ENCODE results near the gene ABCD2.
A peak's percentile ranks its signal among the peaks of the same experiment; 100 is the strongest.

ABCD2 gene

GRCh38 chr12:39588348-39588747 is 31.3 kb downstream of the ABCD2 start:
- POLR2A ChIA-PET (ENCODE audit: low non-redundant PET), result no interaction called here
- DNase-seq (ENCODE audit: low spot score), result no peak
- TF ChIP-seq CTCF (conservative IDR thresholded peaks at IDR 0.05; ENCODE audit: low read depth), result no peak
- CTCF ChIA-PET, result no interaction called here
- H3K27ac ChIP-seq, result no peak overlapping the region

GRCh38 chr12:39587225-39587624 is 32.4 kb downstream of the ABCD2 start:
- DNase-seq (ENCODE audit: low spot score), result peak; percentile 15
- H3K27ac ChIP-seq, result no peak overlapping the region
- peak; percentile 43 for TF ChIP-seq CTCF (conservative IDR thresholded peaks at IDR 0.05; ENCODE audit: low read depth)
- ChIA-PET CTCF (no interaction called here), POLR2A (ENCODE audit: low non-redundant PET) (no interaction called here)

- no peak for TF ChIP-seq CTCF (conservative IDR thresholded peaks at IDR 0.05; ENCODE audit: low read depth)
- POLR2A ChIA-PET (ENCODE audit: low non-redundant PET), result no interaction called here
- H3K27ac ChIP-seq, result no peak overlapping the region
These were observed 32.8 kb downstream of the ABCD2 start for GRCh38 chr12:39586816-39587215.

GRCh38 chr12:39581592-39581991 is 38.0 kb downstream of the ABCD2 start:
- no peak overlapping the region for H3K27ac ChIP-seq
- POLR2A ChIA-PET (ENCODE audit: low non-redundant PET), result no interaction called here
- no peak for TF ChIP-seq CTCF (conservative IDR thresholded peaks at IDR 0.05; ENCODE audit: low read depth)
- peak; percentile 40 for DNase-seq (ENCODE audit: low spot score)
- CTCF ChIA-PET, result no interaction called here

More at GRCh38 chr12:39586816-39587215, 32.8 kb downstream of the ABCD2 start:
- CTCF ChIA-PET, result no interaction called here
- no peak for DNase-seq (ENCODE audit: low spot score)

- TF ChIP-seq CTCF (conservative IDR thresholded peaks at IDR 0.05; ENCODE audit: low read depth), result no peak
- ChIA-PET CTCF (interaction anchor here (1.0 kb wide), 1 partner anchor 10 kb away, joined by 4 read pairs; no protein-coding TSS in a partner anchor), POLR2A (ENCODE audit: low non-redundant PET) (no interaction called here)
- no peak for DNase-seq (ENCODE audit: low spot score)
- H3K27ac ChIP-seq, result no peak overlapping the region
These were observed 44.1 kb downstream of the ABCD2 start for GRCh38 chr12:39575498-39575875.

GRCh38 chr12:39574785-39575497 is 44.7 kb downstream of the ABCD2 start:
- DNase-seq (ENCODE audit: low spot score), result no peak
- no peak overlapping the region for H3K27ac ChIP-seq
- CTCF ChIA-PET, result interaction anchor here (1.0 kb wide), 1 partner anchor 11 kb away, joined by 4 read pairs; no protein-coding TSS in a partner anchor
- POLR2A ChIA-PET (ENCODE audit: low non-redundant PET), result no interaction called here
- TF ChIP-seq CTCF (conservative IDR thresholded peaks at IDR 0.05; ENCODE audit: low read depth), result no peak
